T-helper 1 cell treated with Interleukin-12 subunit alpha and Interleukin-12 subunit beta and Interleukin-4 antibody, amounts not matched to agents 30 ng/mL and 1 ng/mL, for 36 hours (primary cell): ENCODE results near the gene DGKA. TPM values are rescaled to one million over a fixed set of nuclear protein-coding genes. Genes with fewer than 3 reads are reported as not detected.
"Not testable (repeated sequence)": the region's sequence is repeated elsewhere in the genome, so short reads cannot be mapped to it uniquely, and the experiment has no call there.

Experiments used
- intact Hi-C: fragments of 100-400 bp; cut with micrococcal nuclease; formaldehyde crosslinking; loops from one replicate; pipeline ENCODE4 v1.15.1; 2024
- total RNA-seq: library from RNA; stranded (reverse); gene quantifications from 2 replicates; pipeline ENCODE4 v1.2.3, GENCODE V29; 2022

DGKA gene
- total RNA-seq, 1 donor from 2014 or later, result 579 TPM

DNA sequence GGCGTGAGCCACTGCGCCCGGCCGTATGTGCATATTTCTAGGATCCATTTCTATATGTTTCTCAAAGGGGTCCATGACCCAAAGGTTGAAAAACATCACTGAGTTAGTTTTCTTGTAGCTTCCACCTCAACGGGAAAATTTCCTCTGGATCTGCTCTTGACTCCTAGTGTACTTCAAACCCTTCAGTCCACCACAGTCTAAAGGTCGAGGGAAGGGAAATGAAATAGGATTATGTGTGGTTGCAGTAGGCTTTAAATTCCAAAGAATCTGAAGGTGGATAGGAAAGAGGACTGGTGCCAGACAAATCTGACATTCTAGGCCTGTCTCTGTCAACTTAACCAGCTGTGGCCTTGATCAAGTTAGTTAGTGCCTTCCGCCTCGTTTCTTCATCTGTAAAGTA, 64.4 kb downstream of the DGKA start:
- intact Hi-C loops, result no loop called here

DNA sequence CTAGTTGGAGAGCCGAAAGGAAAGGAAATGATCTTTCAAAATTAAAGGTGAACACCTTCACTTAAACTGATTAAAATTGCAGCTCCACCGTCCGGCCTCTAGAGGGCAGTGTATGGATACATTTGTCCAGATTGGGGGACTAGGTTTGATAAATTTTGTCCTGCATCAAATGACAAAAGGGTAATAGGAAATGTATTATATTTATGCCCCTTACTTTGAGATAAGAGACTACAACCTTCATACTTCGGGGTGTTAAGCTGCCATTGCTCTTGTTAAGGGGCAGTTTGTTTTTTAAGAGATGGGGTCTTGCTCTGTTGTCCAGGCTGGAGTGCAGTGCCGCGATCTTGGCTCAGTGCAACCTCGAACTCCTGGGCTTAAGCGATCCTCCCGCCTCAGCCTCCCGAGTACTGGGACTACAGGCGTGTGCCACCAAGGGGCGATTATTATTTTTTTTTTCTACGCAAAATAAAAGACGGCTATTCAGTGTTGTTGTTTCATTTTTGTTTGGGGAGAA, 65.3 kb downstream of the DGKA start:
- intact Hi-C loops, result loop anchor here (1.0 to 2.0 kb wide), 9 partner anchors 11 to 258 kb away; partner anchors contain the start of genes DGKA, RPS26 and ZC3H10

DNA sequence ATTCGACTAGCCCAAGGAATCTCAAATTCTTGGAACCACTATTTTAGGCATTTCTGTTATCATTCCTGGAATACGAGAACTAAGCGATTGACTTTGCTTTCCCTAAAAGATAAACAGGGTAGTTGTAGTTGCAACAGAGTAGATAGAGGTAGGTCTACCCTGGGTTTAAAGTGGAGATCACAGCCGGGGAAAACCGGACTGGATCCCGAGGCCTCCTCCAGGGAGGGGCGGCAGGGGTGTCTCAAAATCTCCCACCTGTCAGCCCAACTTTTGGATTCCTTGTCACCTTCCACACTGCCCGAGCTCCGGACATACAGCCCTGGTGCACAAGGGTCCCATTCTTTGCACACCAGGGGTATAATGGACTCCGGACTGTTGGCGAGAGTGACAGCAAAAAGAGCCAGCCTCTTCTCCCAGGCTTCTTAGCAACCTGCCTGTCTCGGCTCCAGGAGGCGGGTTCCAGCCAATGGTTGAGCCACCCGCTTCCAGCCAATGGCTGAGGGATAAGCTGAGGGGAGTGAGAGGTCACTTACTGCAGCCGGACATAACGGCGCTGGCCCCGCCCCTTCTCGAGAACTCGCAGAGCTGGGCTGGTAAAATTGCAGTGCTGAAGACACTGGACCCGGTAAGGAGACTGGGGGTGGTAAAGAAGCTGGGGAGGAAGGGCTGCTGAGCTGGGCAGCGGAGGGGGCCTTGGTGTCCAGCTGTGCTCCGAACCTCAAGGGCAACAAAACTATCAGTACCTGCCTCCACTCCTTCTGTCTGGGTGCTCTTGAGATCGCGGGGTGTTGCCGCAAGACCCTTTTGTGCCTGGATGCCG, 66.0 kb downstream of the DGKA start, which contains the start of gene SUOX:
Gene SUOX (plus strand): TSS at position 562 of the 820 bp plus-strand sequence. CDS start 4,946 bp downstream, outside the sequence.
- intact Hi-C loops, result loop anchor here (1.0 to 2.0 kb wide), 9 partner anchors 10 to 259 kb away; partner anchors contain the start of genes DGKA, RPS26 and ZC3H10

DNA sequence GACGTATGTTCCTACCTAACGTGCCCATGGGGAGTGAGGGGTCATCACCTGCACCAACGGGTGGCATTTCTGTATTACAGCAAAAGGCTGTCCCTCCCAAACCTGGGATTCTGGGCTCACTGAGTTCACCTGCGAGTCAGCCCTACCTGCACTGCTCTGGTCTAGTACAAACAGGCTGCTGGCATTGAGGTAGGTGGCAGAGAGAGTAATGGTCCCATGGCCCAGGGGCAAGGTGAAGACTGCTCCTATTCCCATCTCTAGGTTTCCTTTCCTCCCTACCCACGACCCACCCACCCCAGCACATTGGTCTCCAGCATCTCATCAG, 66.5 kb downstream of the DGKA start:
- intact Hi-C loops, result loop anchor here (2.0 kb wide), 1 partner anchor 67 kb away; the partner anchor contains the start of gene DGKA

DNA sequence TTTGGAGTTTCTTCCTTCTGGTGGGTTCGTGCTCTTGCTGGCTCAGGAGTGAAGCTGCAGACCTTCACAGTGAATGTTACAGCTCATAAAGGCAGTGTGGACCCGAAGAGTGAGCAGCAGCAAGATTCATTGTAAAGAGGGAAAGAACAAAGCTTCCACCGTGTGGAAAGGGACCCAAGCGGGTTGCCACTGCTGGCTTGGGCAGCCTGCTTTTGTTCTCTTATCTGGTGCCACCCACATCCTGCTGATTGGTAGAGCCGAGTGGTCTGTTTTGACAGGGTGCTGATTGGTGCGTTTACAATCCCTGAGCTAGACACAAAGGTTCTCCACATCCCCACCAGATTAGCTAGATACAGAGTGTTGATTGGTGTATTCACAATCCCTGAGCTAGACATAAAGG, 68.6 kb downstream of the DGKA start:
- intact Hi-C loops, result not testable (repeated sequence)

DNA sequence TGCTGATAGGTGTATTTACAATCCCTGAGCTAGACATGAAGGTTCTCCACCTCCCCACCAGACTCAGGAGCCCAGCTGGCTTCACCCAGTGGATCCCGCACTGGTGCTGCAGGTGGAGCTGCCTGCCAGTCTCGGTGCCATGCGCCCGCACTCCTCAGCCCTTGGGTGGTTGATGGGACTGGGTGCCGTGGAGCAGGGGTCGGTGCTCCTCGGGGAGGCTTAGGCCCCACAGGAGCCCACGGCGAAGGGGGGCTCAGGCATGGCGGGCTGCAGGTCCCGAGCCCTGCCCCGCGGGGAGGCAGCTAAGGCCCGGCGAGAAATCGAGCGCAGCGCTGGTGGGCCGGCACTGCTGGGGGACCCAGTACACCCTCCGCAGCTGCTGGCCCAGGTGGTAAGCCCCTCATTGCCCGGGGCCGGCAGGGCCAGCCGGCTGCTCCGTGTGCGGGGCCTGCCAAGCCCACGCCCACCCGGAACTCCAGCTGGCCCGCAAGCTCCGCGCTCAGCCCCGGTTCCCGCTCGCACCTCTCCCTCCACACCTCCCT, 69.1 kb downstream of the DGKA start:
- intact Hi-C loops, result not testable (repeated sequence)

DNA sequence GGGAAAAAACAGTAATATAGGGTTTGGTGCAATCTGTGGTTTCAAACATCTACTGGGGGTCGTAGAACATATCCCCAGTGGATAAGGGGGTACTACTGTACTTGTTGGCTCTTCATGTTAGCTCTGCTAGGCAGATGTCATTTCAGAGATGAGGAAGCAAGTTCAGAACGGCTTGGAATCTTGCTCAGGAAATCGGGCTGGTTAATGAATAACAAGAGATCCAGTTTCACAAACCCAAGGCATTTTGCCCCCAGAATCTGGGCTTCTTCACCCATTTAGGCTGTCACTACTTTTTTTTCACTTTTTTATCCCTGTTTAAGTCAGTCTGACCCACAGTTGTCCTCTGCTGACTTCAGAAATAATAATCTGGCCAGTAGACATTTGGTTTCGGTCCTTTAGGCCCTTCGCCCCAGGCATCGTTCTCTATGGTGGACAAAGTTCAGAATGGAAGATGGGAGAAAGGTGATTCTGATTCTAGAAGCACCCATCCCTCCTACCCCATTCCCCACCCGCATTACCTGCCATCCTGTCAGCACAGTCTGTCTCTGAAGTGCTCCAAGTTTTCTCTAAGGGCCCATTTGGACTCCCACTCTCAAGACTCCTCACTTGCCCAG, 70.6 kb downstream of the DGKA start:
- intact Hi-C loops, result no loop called here

DNA sequence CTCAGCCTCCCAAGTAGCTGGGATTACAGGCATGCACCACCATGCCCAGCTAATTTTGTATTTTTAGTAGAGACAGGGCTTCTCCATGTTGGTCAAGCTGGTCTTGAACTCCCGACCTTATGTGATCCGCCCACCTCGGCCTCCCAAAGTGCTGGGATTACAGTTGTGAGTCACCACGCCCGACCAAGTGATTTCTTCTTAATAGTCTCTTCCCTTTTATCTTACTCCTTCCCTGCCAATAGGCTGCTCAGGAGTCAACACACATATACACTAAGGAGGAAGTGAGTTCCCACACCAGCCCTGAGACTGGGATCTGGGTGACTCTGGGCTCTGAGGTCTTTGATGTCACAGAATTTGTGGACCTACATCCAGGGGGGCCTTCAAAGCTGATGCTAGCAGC, 72.4 kb downstream of the DGKA start:
- intact Hi-C loops, result not testable (repeated sequence)

Other genes with a start within 250 kb of the DGKA start
- 0.93 and 1.3 TPM in 2 replicates for gene ITGA7, start 223.3 kb upstream of the DGKA start, total RNA-seq
- 115 and 123 TPM in 2 replicates for gene BLOC1S1, start 215.1 kb upstream of the DGKA start, total RNA-seq
- 14.6 and 16.2 TPM in 2 replicates for gene RDH5, start 210.8 kb upstream of the DGKA start, total RNA-seq
- 164 and 172 TPM in 2 replicates for gene CD63, start 202.2 kb upstream of the DGKA start, total RNA-seq
- 16.6 and 17.3 TPM in 2 replicates for gene GDF11, start 188.0 kb upstream of the DGKA start, total RNA-seq
- 69.9 and 72.7 TPM in 2 replicates for gene SARNP, start 113.4 kb upstream of the DGKA start, total RNA-seq
- gene ORMDL2, start 113.1 kb upstream of the DGKA start, total RNA-seq, result 86.0 and 90.9 TPM in 2 replicates
- 37.8 and 38.4 TPM in 2 replicates for gene DNAJC14, start 101.6 kb upstream of the DGKA start, total RNA-seq
- gene MMP19, start 88.2 kb upstream of the DGKA start, total RNA-seq, result 0.12 TPM in 1 of 2 replicates, not detected in the other
- 41.9 and 44.6 TPM in 2 replicates for gene PYM1, start 3.3 kb upstream of the DGKA start, total RNA-seq
- not detected in 2 replicates for gene PMEL, start 34.9 kb downstream of the DGKA start, total RNA-seq
- 82.1 and 84.4 TPM in 2 replicates for gene CDK2, start 35.7 kb downstream of the DGKA start, total RNA-seq
- 68.8 and 73.5 TPM in 2 replicates for gene RAB5B, start 42.9 kb downstream of the DGKA start, total RNA-seq
- 10.0 and 10.6 TPM in 2 replicates for gene SUOX, start 66.1 kb downstream of the DGKA start, total RNA-seq
- 33.2 and 37.8 TPM in 2 replicates for gene IKZF4, start 89.9 kb downstream of the DGKA start, total RNA-seq
- gene RPS26, start 110.8 kb downstream of the DGKA start, total RNA-seq, result 32.8 and 35.9 TPM in 2 replicates
- 1.3 and 2.5 TPM in 2 replicates for gene ERBB3, start 149.0 kb downstream of the DGKA start, total RNA-seq
- gene PA2G4, start 173.4 kb downstream of the DGKA start, total RNA-seq, result 254 and 261 TPM in 2 replicates
- gene RPL41, start 185.5 kb downstream of the DGKA start, total RNA-seq, result 3,184 and 3,191 TPM in 2 replicates
- gene ZC3H10, start 187.1 kb downstream of the DGKA start, total RNA-seq, result 9.5 and 10.1 TPM in 2 replicates
- 261 and 266 TPM in 2 replicates for gene ESYT1, start 197.1 kb downstream of the DGKA start, total RNA-seq
- gene MYL6B, start 221.4 kb downstream of the DGKA start, total RNA-seq, result 52.2 and 61.9 TPM in 2 replicates
- gene MYL6, start 227.2 kb downstream of the DGKA start, total RNA-seq, result 1,662 and 1,663 TPM in 2 replicates